GM21717 (cell line): ENCODE data around the gene LIPA.
"Not testable (repeated sequence)": the region's sequence is repeated elsewhere in the genome, so short reads cannot be mapped to it uniquely, and the experiment has no call there.

ENCODE experiments used
- ATAC-seq: cut with Tn5 transposase; IDR thresholded peaks from one replicate; pipeline ENCODE4 v1.9.1; 2021; ENCODE audit warnings: mild to moderate bottlenecking, moderate library complexity; ENCODE audit not compliant: unreplicated experiment

LIPA gene

DNA sequence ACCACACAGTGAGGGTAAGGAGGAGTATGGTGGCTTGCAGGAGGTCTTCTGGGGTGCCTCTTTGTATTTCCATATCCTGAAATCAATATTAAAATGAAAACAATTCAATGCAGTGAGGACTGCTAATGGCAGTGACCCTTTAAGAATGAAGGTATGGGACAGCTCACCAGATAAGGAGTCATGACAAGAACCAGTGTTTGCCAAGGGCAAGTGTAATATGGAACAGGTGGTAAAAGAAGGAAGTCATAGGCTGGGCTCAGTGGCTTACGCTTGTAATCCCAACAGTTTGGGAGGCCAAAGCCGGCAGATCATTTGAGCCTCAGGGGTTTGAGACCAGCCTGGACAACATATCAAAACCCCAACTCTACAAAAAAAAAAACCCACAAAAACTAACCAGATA is 20.0 kb upstream of the LIPA start:
- ATAC-seq: no peak

GRCh38 chr10:89270153-89270483 is 18.5 kb upstream of the LIPA start:
- no peak for ATAC-seq

- ATAC-seq: no peak
These were observed 18.0 kb upstream of the LIPA start for GRCh38 chr10:89269433-89270152.

DNA sequence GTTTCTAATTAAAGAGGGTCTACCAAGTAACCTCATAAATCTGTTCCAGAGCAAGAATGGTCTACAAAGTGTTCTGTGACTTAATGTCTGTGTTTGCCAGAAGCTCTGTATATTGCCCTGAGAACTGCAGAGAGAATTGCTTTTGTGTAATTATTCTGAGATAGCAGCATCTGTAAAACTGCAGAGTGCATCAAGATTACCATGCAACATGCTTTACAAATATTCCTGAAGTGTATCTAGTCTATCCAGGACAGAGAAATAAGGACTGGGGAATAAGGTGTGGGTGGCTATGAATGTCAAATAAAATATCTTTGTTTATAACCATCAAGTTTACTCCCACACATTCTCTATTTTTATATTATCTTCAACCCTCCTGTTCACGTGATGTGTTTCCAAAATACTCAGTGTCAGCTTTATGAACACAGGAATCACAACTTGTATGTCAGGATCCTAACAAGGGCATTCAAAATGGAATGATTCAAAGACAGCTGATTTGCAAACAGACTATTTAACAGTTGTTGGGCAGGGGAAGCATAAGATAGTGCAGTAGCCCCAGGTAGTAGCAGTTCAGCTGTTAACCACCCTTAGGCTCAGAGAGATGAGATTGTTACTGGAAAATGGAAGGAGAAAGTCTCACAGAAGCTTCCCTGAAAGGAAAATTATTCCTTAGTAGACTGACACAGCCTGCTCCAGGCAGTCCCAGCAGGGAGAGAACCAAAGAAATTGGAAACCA is 15.3 kb upstream of the LIPA start:
- no peak for ATAC-seq

GRCh38 chr10:89263531-89263930 is 12.0 kb upstream of the LIPA start:
- ATAC-seq: no peak

- no peak for ATAC-seq
These were observed 11.5 kb upstream of the LIPA start for GRCh38 chr10:89263091-89263490.

DNA sequence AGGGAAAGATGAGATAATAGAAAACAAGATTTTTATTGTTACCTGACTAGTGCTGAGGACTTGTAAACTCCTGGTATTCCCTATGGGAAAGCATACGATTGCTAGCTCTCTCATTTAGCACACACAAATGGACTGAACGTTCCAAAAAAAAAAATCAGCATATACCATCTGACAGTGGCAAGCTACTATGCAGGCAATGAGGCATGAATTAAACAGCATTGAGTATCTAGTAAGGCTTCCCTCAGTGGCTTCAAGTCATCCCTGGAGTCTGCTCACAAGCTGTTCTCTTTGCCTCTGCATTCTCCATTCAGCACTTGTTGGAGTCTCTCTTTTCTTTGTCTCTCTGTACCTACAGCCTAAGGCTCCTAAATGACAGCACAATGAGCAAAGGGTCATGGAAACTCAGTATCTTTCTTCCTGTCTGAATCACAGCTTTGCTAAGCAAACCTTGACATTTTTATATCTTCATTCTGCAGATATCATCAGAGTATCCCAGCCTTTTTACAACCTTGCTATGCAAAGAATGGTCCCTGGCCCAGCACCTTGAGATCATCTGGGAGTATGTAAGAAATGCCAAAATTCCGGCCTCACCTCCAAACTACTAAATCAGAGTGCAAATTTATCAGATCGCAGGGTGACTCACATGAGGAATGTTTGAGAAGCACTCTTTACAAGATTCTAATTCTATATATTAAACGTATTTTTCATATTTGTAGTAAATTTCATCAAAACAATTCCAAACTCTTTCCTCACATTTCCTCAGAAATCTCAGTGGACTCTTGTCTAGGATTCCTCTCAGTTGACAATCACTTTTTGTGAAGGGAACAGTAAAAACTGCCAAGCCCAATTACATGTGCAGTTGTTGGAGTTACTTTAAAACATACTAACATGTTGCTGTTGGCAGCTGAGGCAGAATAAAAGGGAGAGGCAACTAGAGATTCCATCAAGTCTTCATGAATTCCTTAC is 10.8 kb upstream of the LIPA start:
- no peak for ATAC-seq

DNA sequence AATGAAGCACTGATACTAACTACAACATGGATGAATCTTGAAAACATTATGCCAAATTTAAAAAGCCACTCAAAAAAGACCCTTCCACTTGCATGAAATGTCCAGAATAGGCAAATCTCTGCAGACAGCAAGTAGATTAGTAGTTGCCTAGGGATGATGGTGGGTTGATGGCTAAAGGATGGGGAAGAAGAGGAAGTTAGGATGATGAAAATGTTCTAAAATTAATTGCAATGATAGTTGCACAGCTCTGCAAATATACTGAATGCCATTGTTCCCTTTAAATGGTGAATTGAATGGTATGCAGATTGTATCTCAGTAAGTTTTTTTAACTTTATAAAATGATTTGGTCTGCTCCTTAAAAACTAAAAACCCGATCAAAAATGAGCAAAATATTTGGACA is 7.3 kb upstream of the LIPA start:
- ATAC-seq: no peak

DNA sequence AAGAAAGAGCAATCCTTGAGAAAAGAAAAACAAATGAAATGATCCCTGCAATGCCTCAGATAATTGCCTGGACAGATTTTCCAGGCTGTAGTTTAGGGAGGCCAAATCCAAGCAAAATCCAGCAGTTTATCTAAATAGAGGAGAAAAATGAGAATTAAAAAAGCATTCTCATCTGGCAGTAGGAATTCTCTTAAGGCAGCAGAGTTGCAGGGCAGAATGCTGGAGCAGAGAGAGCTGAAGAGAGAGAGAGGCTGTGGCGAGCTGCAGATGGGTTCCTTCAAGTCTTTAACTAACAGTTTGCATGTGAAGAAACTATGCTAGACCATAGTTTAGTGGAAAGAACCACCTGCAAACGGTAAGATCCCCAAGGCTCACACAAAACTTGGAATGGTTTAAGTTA is 6.0 kb upstream of the LIPA start:
- ATAC-seq: no peak

DNA sequence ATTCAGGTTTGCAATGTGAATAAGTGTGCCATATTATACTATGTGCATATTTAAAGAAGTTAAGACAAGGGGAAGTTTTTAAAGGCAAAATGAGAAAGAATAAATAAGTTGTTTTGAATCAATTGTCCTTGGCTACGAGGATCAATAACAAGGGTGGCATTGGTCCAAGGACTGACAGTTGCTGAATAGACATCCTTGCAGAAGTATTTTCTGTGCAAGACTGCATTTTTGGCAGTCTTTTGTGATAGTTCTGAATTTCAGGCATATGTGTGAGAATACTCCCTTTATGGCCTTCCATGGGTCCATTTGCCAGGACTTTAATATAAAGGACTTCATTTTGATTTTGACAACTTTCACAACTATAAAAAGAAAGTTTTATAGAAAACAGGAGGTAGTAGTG is 5.4 kb upstream of the LIPA start:
- no peak for ATAC-seq

GRCh38 chr10:89256340-89256739 is 4.8 kb upstream of the LIPA start:
- ATAC-seq: no peak

GRCh38 chr10:89255793-89256192 is 4.2 kb upstream of the LIPA start:
- no peak for ATAC-seq

GRCh38 chr10:89255091-89255579 is 3.6 kb upstream of the LIPA start:
- ATAC-seq: not testable (repeated sequence)

DNA sequence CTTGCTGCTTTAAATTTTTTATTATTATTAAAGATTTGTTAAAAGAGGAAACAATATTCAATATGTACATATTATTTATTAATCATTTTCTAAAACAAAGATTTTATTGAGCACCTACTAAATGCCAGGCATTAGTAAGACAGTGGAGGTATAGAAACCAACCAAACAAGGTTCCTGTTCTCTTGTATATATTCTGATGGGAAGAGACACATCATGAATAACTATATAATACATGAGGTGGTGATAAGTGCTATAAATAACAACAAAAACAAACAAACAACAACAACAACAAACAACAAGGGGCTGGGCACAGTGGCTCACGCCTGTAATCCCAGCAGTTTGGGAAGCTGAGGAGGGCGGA is 630 bp upstream of the LIPA start:
- no peak for ATAC-seq

- ATAC-seq: peak; percentile 0
These were observed 638 bp downstream of the LIPA start for GRCh38 chr10:89250865-89251408.

DNA sequence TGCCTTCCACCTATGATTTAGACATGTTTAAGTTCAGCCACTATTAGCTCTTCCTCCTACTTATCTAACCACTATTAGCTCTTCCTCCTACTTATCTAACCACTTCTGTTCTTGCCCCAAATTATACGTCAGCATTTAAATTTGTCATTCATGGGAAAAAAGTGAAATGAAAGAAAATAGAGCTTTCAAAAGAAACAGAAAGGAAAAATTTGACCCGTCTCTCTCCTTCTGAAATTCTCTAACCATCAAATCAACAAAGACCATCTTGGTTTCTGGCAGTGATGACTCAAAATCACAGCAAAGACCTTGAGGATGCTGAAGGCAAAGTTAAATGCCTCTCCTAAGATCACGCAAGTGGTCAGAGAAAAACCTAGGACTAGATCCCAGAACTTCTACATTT is 2.6 kb downstream of the LIPA start:
- ATAC-seq: no peak

DNA sequence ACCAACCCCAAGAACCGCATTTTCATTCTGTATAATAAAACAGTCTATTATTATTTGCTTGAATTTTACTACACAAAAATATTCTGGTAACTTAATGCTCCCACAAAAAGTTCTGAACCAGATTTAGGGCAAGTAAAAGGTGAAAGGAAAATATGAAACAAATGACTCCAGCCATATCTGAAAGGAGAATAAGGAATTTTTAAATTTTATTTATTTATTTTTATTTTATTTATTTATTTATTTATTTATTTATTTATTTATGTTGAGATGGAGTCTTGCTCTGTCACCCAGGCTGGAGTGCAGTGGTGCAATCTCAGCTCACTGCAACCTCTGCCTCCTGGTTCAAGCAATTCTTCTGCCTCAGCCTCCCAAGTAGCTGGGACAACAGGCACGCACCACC is 4.0 kb downstream of the LIPA start:
- not testable (repeated sequence) for ATAC-seq

DNA sequence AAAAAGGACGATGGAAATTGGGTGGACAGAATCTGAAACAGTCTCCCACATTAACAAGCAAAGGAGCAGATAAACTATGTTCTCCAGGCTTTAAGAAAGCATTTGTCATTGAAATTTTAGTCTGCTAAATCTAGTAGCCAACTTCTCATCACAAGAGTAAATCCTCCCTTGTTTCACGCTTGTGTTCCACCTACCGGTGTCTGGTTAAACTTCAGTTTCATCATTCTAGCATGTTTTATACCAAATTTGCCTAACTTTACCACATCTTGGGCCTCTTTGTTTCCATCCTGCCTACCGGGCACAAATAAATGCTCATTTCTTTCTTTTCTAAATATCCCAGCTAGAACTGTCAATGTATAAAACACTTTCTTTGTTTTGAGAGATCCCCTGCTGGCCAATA is 5.8 kb downstream of the LIPA start:
- ATAC-seq: no peak

DNA sequence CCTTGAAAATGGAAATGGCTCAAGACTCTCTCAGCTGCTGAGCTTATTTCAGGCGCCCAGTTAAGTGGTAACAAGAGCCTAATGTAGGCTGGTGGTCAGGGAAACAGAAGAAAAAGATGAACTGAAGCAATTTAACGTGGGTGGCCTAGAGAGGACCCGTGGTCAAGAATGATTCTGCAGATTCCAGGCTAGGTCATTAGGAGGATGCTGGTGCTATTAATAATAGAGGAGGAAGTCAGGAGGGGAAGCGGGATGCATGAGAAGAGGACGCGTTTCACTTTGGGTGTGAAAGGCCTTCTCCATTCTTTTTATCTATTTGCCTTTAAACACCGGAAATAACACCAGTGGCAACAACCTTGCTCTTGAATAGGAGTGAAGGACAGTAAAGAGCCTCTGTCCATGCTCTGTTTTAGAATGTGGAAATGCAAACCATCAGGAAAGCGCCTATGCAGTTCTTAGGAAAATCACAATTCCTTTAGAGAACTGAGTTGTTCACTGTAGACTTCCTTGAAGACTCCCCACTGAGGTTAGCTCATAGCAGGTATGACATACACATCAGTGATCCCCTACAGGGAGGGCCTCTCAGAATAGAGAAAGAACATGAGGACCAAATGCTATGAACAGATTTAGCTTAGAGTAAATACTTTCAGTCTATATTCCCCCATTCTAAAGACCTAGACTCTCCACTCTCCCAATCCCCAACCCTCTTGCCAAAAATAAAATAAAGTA is 8.6 kb downstream of the LIPA start:
- no peak for ATAC-seq

DNA sequence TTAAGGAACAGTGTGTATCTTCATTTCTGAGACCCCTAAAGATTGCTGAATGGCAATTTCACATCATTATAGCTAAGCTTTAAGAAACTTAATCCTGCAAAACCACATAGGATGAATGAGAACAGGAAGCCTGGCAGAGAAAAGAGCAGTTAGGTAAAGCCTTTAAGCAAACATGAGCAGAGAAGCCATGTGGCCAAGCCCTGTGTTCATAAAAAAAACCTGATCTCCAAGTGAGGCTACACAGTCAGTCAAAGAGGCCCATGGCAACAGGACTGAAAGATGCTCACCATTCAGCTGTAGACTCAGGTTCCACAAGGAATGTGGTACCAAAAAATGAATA is 9.3 kb downstream of the LIPA start:
- ATAC-seq: no peak
